Endothelial cell of hepatic sinusoid (primary cell): Measurements from ENCODE around the gene CAMK1.

ENCODE experiments used
- in situ Hi-C: cut with HindIII; loops from 2 replicates; pipeline ENCODE4 v1.10.0; 2017; ENCODE audit warnings: low sequenced_read_pairs

The CAMK1 gene

GRCh38 chr3:9769426-9770275 lies at the start of gene CAMK1:
TSS of gene CAMK1 (minus strand) at chr3:9769947. CDS start at chr3:9767749, 2,198 bp downstream.
- in situ Hi-C loops: no loop called here

- in situ Hi-C loops: no loop called here
Observed at GRCh38 chr3:9818666-9819335, 49.1 kb upstream of the CAMK1 start.

DNA sequence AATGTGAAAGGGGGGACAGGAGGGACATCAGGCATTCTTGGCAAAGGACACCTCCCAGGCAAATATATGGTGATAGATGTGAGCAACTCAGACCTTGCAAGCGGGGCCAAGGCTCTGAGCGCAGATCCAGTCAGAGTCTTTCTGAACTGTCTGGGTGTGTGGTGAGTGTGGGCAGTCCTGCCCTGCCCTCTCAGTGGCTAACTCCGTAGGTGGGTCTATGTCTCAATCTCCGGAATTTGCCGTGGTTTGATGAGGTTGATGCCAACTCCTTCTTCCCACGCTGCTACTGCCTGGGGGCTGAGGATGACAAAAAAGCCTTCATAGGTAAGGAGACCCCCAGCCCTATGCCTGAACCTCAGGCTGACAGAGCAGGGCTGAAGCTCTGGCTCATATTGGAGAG lies 47.7 kb upstream of the CAMK1 start:
- in situ Hi-C loops: no loop called here

GRCh38 chr3:9815986-9816385 lies 46.2 kb upstream of the CAMK1 start:
- in situ Hi-C loops: no loop called here

DNA sequence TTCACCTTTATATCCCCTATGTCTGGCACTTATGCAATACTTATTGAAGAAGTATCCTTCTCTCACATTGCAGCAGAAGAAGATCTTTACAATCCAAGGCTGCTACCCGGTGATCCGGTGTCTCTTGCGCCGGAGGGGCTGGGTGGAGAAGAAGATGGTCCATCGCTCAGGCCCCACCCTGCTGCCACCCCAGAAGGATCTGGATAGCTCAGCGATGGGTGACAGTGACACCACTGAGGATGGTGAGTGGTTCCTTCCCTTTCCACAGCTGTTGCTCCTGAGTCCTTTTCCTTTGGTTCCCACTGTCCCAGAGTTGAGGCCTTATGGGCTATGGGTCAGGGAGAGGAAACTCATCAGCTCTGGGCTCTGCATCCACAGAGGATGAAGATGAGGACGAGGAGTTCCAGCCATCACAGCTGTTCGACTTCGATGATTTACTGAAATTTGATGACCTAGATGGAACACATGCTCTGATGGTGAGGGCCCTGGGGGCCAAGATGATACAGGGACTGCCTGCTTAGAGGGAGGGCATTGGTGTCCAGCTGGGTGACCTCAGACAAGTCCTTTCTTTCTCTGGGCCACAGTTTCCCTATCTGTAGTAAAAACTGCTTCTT lies 43.2 kb upstream of the CAMK1 start:
- in situ Hi-C loops: no loop called here

GRCh38 chr3:9810846-9811245 lies 41.1 kb upstream of the CAMK1 start:
- in situ Hi-C loops: no loop called here

DNA sequence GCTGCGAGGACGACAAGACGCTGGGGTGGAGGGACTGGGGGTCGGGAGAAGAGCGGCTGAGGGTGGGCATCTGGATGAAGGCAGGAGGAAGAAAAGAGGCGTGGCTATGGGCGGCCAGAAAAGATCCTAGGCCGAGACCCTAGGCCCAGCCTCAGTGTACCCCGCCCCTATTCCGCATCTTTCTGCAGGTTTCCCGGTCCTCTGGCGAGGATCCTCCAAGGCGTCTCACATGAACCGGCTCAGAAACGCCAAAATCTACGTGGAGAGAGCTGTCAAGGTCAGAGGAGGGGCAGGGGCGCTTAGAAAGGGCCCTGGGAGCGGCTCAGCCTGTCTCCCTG lies 40.7 kb upstream of the CAMK1 start:
- in situ Hi-C loops: no loop called here

- in situ Hi-C loops: loop anchor here (5.0 kb wide), 2 partner anchors 42 to 73 kb away; no protein-coding TSS in a partner anchor
Observed at GRCh38 chr3:9809615-9810432, 40.1 kb upstream of the CAMK1 start, which contains the start of gene TTLL3. TSS of gene TTLL3 (plus strand) at chr3:9810262. CDS start at chr3:9810662, 400 bp downstream.

- in situ Hi-C loops: loop anchor here (5.0 kb wide), 2 partner anchors 43 to 72 kb away; no protein-coding TSS in a partner anchor
Observed at GRCh38 chr3:9809239-9809614, 39.5 kb upstream of the CAMK1 start.

DNA sequence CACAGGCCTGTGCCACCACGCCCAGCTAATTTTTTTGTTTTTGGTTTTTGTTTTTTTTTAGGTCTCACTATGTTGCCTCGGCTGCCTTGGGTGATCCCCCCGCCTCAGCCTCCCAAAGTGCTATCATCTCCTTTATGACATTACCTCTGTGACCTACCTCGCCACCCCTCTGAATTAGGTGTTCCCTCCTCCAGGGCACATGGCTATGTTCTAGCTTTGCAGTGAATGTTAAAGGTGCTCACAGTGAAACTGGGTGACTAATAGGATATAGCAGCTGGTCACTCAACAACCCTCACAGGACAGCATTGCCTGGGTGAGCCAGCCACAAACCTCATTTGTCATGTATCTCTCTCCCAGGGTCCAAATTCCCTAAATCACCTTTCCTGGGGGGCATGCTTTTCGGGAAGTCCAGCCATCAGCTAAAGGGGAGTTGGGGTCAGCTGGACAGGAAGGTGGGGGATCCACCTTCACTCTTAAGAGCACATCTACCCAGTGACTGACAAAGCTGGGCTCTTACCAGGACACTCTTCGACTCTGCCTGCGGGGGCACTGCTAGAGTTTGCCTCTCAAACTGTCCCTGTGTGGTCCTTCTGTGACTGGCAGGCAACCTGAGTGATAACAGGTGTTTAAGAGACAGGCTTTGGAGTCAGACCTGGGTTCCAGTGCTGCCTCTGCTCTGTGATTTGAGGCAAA lies 38.7 kb upstream of the CAMK1 start:
- in situ Hi-C loops: loop anchor here (5.0 kb wide), 2 partner anchors 44 to 71 kb away; no protein-coding TSS in a partner anchor

- in situ Hi-C loops: loop anchor here (5.0 kb wide), 2 partner anchors 44 to 71 kb away; no protein-coding TSS in a partner anchor
Observed at GRCh38 chr3:9807981-9808344, 38.2 kb upstream of the CAMK1 start.

- in situ Hi-C loops: loop anchor here (5.0 kb wide), 2 partner anchors 45 to 70 kb away; no protein-coding TSS in a partner anchor
Observed at GRCh38 chr3:9806688-9807589, 37.2 kb upstream of the CAMK1 start.

GRCh38 chr3:9806137-9806536 lies 36.4 kb upstream of the CAMK1 start:
- in situ Hi-C loops: loop anchor here (5.0 kb wide), 2 partner anchors 46 to 69 kb away; no protein-coding TSS in a partner anchor

- in situ Hi-C loops: loop anchor here (5.0 kb wide), 2 partner anchors 47 to 68 kb away; no protein-coding TSS in a partner anchor
Observed at GRCh38 chr3:9804996-9805395, 35.2 kb upstream of the CAMK1 start.

GRCh38 chr3:9803494-9803893 lies 33.7 kb upstream of the CAMK1 start:
- in situ Hi-C loops: no loop called here

- in situ Hi-C loops: no loop called here
Observed at GRCh38 chr3:9800529-9800928, 30.8 kb upstream of the CAMK1 start.

DNA sequence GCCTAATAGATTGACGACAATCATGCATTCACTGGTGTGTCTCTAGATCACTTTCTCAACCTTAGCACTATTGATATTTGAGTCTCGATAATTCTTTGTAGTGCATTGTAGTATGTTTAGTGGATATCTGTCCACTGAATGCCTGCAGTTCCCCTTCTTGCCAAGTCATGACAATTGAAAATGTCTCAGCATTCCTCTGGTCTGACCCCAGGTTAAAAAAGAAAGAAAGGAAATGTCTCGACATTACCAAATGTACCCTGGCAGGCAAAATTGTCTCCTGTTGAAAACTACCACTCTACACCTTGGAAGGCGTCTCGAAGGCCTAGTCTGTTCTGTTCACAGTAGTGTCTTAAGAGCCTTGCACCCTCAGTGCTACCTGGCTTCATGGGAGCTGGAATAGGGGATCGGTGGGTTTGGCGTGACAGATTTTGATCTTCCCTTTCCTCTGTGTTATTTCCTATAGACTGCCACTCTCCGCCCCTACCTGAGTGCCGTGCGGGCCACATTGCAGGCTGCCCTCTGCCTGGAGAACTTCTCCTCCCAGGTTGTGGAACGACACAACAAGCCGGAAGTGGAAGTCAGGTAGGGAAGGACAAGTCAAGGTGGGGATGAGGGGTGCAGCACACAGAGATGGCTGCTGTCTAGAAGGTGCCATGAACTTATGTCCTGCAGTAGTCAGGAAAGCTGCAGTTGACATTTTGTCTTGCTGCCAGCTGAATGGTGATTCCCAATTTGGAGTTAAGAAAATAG lies 27.6 kb upstream of the CAMK1 start:
- in situ Hi-C loops: no loop called here

GRCh38 chr3:9795207-9795606 lies 25.5 kb upstream of the CAMK1 start:
- in situ Hi-C loops: no loop called here
